ENCODE data around the gene DNMT3A. TPM values are rescaled to one million over a fixed set of nuclear protein-coding genes. Genes with fewer than 3 reads are reported as not detected.

DNMT3A gene
- total and polyA plus RNA-seq, 2 of the 8 experiments (the other 6 are each of a cell fraction or from before 2014, with no cell fraction given), result 33.6 to 178 TPM

DNA sequence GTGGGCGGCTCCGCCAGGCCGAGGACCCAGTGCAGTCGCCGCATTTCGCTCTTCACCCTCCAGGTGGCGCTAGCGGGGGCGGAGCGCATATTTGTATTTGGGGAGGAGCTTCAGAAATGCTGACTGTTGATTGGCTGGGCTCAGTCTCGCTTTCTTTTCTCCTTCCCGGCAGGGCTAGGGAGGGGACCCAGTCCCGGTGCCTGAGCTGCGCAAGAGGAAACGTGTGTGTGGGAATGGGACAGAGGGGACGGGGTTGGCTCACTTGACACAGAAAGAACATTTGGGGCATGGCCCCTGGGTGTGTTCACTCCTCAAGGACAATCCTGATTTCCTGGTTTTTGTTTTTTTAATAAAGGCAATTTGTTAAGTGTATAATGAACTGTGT, 20.3 kb upstream of the DNMT3A start (continued):
- TF ChIP-seq KDM5A (IDR thresholded peaks at IDR 0.05; ENCODE audit: low read length) (no peak), EGR1 (IDR thresholded peaks at IDR 0.05; ENCODE audit: borderline replicate concordance, low read depth, low read length) (peak; percentile 88; the same call in 1 of the 2 replicates), CTBP2 (IDR thresholded peaks at IDR 0.05; ENCODE audit: borderline replicate concordance, insufficient read depth, insufficient read length, low read length) (no peak), CHD1 (IDR thresholded peaks at IDR 0.05; ENCODE audit: low read depth, low read length) (no peak), TAF7 (optimal IDR thresholded peaks at IDR 0.05; ENCODE audit: borderline replicate concordance, low read depth, low read length) (no peak), RNF2 (IDR thresholded peaks at IDR 0.05; ENCODE audit: borderline replicate concordance, low read depth, low read length, missing control alignments, poor library complexity, severe bottlenecking) (no peak), KDM4A (IDR thresholded peaks at IDR 0.05; ENCODE audit: low read depth, low read length, severe bottlenecking) (no peak), GABPA (IDR thresholded peaks at IDR 0.05; ENCODE audit: borderline replicate concordance, insufficient read depth, low read length) (no peak), TEAD4 (IDR thresholded peaks at IDR 0.05; ENCODE audit: low read depth, low read length) (peak; percentile 78; the same call in 1 of the 2 replicates), HDAC6 (IDR thresholded peaks at IDR 0.05; ENCODE audit: low read depth, low read length) (no peak)
- TF ChIP-seq, protein P1, sequence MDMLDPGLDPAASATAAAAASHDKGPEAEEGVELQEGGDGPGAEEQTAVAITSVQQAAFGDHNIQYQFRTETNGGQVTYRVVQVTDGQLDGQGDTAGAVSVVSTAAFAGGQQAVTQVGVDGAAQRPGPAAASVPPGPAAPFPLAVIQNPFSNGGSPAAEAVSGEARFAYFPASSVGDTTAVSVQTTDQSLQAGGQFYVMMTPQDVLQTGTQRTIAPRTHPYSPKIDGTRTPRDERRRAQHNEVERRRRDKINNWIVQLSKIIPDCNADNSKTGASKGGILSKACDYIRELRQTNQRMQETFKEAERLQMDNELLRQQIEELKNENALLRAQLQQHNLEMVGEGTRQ (IDR thresholded peaks at IDR 0.05; ENCODE audit: low read length), result no peak
